GM12801 (cell line): ENCODE measurements around the gene ZMIZ1.

ENCODE experiments used
- CTCF ChIP-seq: IDR thresholded peaks from one replicate; pipeline ENCODE4 v1.5.1; 2011; ENCODE audit warnings: control low read depth; ENCODE audit not compliant: insufficient read length; ENCODE audit errors: extremely low read depth

ZMIZ1 gene

DNA sequence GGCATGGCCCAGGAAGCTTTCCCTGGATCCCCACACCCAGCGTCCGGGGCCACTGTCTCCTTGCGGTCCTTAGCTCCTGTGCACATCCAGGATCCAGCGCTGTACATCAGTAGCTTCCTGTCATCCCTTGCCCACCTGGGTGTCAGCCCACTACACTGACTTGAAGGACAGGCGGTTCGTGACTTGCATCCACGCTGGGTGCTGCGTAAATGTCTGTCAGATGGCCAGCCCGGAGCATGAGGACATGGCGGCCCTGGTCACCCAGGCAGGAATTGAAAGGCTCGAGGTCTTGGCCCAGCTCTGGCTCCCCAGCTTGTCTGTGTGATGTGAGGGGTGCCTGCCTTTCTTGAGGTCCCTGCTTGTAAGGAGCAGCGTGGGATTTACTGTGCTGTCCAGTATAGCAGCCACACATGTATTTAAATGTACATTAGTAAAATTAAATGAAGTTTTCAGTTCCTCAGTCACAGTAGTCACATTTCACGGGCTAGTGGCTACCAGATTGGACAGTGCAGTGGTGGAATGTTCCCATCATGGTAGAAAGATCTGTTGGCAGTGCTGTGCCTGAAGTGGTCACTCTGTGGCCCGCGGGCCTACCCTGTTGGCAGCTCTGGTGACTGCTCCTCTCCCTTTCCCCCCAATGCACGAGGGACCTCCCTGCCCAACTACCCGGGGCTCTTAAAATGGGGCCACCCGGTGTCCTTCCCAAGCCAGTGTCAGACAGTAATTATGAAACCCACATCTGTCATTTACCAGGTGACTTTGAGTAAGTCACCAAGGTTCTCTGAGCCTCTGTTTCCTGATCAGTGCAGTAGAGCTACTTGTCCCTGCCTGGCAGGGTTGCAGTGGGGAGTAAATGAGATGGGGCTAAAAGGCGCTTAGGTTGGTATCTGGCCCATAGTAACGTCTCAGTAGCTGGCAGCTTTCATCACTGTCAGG is 180.7 kb downstream of the ZMIZ1 start:
- TF ChIP-seq CTCF = no peak

- TF ChIP-seq CTCF = no peak
These were observed 181.5 kb downstream of the ZMIZ1 start for GRCh38 chr10:79250259-79250658.

DNA sequence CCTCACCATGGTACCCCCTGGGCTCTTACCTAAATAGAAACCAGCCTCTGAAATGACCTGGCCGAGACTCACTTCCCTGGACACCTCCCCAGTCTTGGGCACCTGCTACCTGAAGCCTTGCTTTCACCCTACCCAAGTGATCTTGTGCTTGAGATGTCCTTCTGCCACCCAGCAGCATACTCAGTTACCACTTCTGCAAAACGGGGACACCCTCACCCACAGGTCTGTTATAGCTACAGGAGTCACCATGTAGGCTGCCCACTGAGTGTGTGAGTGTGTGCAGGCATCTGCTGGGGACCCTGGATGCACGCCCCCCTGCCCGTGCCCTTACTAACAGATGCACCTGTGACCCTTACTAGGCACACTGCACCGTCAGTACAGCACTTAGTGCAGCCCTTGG is 183.7 kb downstream of the ZMIZ1 start:
- TF ChIP-seq CTCF = no peak

- TF ChIP-seq CTCF = no peak
These were observed 184.2 kb downstream of the ZMIZ1 start for GRCh38 chr10:79252971-79253370.

- no peak for TF ChIP-seq CTCF
These were observed 184.9 kb downstream of the ZMIZ1 start for GRCh38 chr10:79253704-79254103.

DNA sequence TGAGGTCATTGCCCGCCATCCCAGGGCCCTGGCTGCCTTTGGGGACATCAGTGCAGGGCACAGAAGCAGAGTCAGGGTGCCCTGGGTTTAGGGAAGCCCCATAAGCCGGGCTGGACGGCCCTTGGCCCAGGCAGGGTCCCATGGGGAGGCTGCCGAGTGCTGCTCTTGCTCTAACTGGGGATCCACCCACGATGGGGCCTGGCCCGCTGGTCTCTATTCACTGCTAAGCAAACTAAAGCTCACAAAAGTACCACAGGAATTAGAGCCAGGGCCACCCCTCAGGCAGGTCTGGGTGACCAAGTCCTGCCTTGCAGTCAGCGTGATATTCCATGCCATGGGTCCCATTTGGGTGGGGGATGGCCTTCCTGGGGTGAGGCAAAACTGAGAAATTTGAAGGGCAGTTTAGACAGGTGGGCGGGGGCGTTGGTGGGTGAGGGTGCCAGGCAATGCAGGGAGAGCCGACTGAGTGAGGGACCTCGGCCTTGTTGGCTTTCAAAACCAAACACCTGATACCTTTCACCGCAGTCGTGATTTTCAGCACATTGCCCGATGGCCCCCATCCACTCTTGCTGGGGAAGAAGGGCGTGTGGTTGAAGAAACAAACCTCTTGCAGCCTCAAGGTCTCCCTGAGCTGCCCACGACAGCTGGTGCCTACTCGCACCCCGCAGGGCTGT is 185.7 kb downstream of the ZMIZ1 start:
- no peak for TF ChIP-seq CTCF

GRCh38 chr10:79255007-79255507 is 186.3 kb downstream of the ZMIZ1 start:
- TF ChIP-seq CTCF = no peak
